PC-9 (cell line): ENCODE measurements around the gene CACHD1. TPM values are rescaled to one million over a fixed set of nuclear protein-coding genes. Genes with fewer than 3 reads are reported as not detected.

Source experiments
- BruUV-seq: library from RNA; stranded (reverse); fragments of 400-500 nt; replicated peaks from 2 replicates; lab custom pipeline; 2021; lab: Mats Ljungman, UMichigan
- CTCF ChIA-PET: fragments of 300-600 bp; sonication (Branson Sonifier 250); formaldehyde crosslinking; loops from one replicate; lab custom pipeline; 2022; ENCODE audit warnings: antibody characterized with exemption; lab: Charles Lee
- POLR2A ChIA-PET: fragments of 300-600 bp; sonication (Branson Sonifier 250); formaldehyde crosslinking; loops from one replicate; lab custom pipeline; 2022; ENCODE audit warnings: antibody characterized with exemption; ENCODE audit not compliant: unreplicated experiment; lab: Charles Lee
- DNase-seq, 2 experiments: peaks; one replicate each; pipeline versions ENCODE4 v3.0.0 to v3.0.0-alpha.2; 2015 to 2022; ENCODE audit warnings: mixed read lengths in 1 of 2
- H2AFZ ChIP-seq: fragments of 200-600 bp; sonication (generic); 2 replicates; pipeline ENCODE4 v1.8.1; 2017; ENCODE audit warnings: antibody characterized with exemption
- H3F3A ChIP-seq: fragments of 200-600 bp; sonication (generic); 2 replicates; pipeline ENCODE4 v1.8.1; 2017; ENCODE audit warnings: antibody characterized with exemption, mild to moderate bottlenecking, low read depth; ENCODE audit not compliant: insufficient read depth
- H3K27ac ChIP-seq: fragments of 200-600 bp; sonication (generic); 2 replicates; pipeline ENCODE4 v1.6.1; 2016; ENCODE audit warnings: mixed run types
- H3K27me3 ChIP-seq: fragments of 200-600 bp; sonication (generic); 2 replicates; pipeline ENCODE4 v1.6.1; 2016; ENCODE audit warnings: low read depth, mixed run types; ENCODE audit not compliant: insufficient read depth
- H3K36me3 ChIP-seq: fragments of 200-600 bp; sonication (generic); 2 replicates; pipeline ENCODE4 v1.6.1; 2016; ENCODE audit warnings: low read depth, mixed run types
- H3K4me1 ChIP-seq: fragments of 200-600 bp; sonication (generic); replicated peaks from 2 replicates; pipeline ENCODE4 v1.6.1; 2016; ENCODE audit warnings: mixed run types; ENCODE audit not compliant: insufficient read depth
- H3K4me2 ChIP-seq: fragments of 200-600 bp; sonication (generic); 2 replicates; pipeline ENCODE4 v1.6.1; 2017; ENCODE audit warnings: mixed run types
- H3K4me3 ChIP-seq: fragments of 200-600 bp; sonication (generic); 2 replicates; pipeline ENCODE4 v1.6.1; 2016; ENCODE audit warnings: mixed run types
- H3K79me2 ChIP-seq: fragments of 200-600 bp; sonication (generic); 2 replicates; pipeline ENCODE4 v1.6.1; 2017; ENCODE audit warnings: low read depth, mixed run types
- H3K9me2 ChIP-seq: fragments of 200-600 bp; sonication (generic); 2 replicates; pipeline ENCODE4 v1.8.1; 2017; ENCODE audit warnings: mild to moderate bottlenecking; ENCODE audit not compliant: insufficient read depth
- H3K9me3 ChIP-seq: fragments of 200-600 bp; sonication (generic); 2 replicates; pipeline ENCODE4 v1.8.1; 2016; ENCODE audit warnings: low read depth; ENCODE audit not compliant: insufficient read depth
- H4K20me1 ChIP-seq: fragments of 200-600 bp; sonication (generic); 2 replicates; pipeline ENCODE4 v1.8.1; 2017; ENCODE audit not compliant: insufficient read depth
- EZH2 ChIP-seq: fragments of 200-600 bp; sonication (generic); IDR thresholded peaks from 2 replicates; pipeline ENCODE4 v1.8.0; 2017; ENCODE audit warnings: antibody characterized with exemption, low read depth
- intact Hi-C: fragments of 100-400 bp; cut with micrococcal nuclease; formaldehyde crosslinking; loops from one replicate; pipeline ENCODE4 v1.10.0; 2022; ENCODE audit not compliant: unreplicated experiment
- total RNA-seq: library from RNA; stranded (reverse); gene quantifications from 2 replicates; pipeline ENCODE4 v1.2.3, GENCODE V29; 2021
- TF ChIP-seq, protein P1 (sequence below): fragments of 200-600 bp; sonication (generic); conservative IDR thresholded peaks from 2 replicates; pipeline ENCODE4 v1.6.1; 2017; ENCODE audit warnings: mixed run types, antibody characterized with exemption, mild to moderate bottlenecking, moderate library complexity

The CACHD1 gene
- total RNA-seq, 1 experiment from 2014 or later: 3.1 TPM

DNA sequence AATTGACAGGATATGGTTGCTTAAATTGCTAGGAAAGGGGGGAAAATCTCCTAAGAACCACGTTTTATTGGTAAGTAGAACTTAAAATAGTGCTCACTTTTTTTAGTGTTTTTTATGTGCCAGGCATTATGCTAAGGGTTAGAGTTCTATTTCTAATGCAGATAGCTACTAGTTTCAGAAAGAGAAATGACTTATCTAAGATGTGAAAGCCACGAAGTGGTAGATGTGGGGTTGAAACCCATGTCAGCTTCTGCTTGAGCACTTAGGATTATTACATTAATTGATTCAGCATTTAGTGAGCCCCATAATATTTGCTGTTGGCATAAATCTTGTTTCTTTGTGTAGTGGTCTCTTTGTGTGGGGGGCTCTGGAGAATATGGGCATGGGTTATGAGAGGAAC is 24.7 kb downstream of the CACHD1 start:
- intact Hi-C loops: no loop called here
- CTCF ChIA-PET: no interaction called here
- no TSS peak for BruUV-seq

DNA sequence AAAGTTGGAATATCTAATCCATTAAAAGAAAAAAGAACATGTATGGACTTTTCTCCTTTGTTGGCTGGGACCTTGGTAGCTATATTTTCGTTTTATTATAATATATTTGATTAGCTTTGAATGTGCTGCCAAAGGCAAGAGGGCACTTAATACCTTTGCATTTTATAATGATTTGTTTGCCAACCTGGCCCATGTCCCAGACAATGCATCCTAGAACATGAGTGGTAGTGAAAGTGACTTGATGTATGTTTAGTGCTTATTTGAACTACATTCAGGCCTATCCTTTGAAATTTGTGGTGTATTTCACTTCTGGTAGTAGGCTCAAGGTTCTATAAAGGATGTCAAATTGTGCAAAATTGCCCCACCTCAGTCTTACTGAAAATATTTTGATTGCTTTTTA is 25.9 kb downstream of the CACHD1 start:
- H3K27me3 ChIP-seq: no peaks in the 10 kb centered on the region
- TF ChIP-seq EZH2: no peak
- TF ChIP-seq, protein P1, sequence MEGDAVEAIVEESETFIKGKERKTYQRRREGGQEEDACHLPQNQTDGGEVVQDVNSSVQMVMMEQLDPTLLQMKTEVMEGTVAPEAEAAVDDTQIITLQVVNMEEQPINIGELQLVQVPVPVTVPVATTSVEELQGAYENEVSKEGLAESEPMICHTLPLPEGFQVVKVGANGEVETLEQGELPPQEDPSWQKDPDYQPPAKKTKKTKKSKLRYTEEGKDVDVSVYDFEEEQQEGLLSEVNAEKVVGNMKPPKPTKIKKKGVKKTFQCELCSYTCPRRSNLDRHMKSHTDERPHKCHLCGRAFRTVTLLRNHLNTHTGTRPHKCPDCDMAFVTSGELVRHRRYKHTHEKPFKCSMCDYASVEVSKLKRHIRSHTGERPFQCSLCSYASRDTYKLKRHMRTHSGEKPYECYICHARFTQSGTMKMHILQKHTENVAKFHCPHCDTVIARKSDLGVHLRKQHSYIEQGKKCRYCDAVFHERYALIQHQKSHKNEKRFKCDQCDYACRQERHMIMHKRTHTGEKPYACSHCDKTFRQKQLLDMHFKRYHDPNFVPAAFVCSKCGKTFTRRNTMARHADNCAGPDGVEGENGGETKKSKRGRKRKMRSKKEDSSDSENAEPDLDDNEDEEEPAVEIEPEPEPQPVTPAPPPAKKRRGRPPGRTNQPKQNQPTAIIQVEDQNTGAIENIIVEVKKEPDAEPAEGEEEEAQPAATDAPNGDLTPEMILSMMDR: no peak
- ChIA-PET CTCF (interaction anchor here (1.0 to 1.1 kb wide), 2 partner anchors 10 to 93 kb away, joined by 3 to 4 read pairs; no protein-coding TSS in a partner anchor), POLR2A (no interaction called here)
- H3K4me3 ChIP-seq: no peak overlapping the region
- intact Hi-C loops: no loop called here
- no peaks in the 10 kb centered on the region for H3K36me3 ChIP-seq
- DNase-seq: no peak
- no peaks in the 10 kb centered on the region for H3K9me3 ChIP-seq
- no peak overlapping the region for H3K27ac ChIP-seq
- H3K4me1 ChIP-seq: no peaks in the 10 kb centered on the region
- no TSS peak for BruUV-seq
- no peaks in the 10 kb centered on the region for H4K20me1 ChIP-seq
- H3K4me2 ChIP-seq: no peak overlapping the region
- no peaks in the 10 kb centered on the region for H3K79me2 ChIP-seq
- H3K9me2 ChIP-seq: no peaks in the 10 kb centered on the region
- H2AFZ ChIP-seq: no peak overlapping the region
- H3F3A ChIP-seq: no peaks in the 10 kb centered on the region

More for the DNA sequence above, 24.7 kb downstream of the CACHD1 start:
- H2AFZ ChIP-seq: no peak overlapping the region
- no peak overlapping the region for H3K4me2 ChIP-seq
- no peak overlapping the region for H3K4me3 ChIP-seq
- no peaks in the 10 kb centered on the region for H3K9me3 ChIP-seq
- TF ChIP-seq, protein P1: no peak
- TF ChIP-seq EZH2: no peak
- H3K36me3 ChIP-seq: no peaks in the 10 kb centered on the region
- no peaks in the 10 kb centered on the region for H4K20me1 ChIP-seq
- no peaks in the 10 kb centered on the region for H3K27me3 ChIP-seq
- POLR2A ChIA-PET: interaction anchor here (0.5 kb wide), 1 partner anchor 23 kb away, joined by 4 read pairs; no protein-coding TSS in a partner anchor
- no peaks in the 10 kb centered on the region for H3K9me2 ChIP-seq
- no peaks in the 10 kb centered on the region for H3F3A ChIP-seq
- H3K79me2 ChIP-seq: no peaks in the 10 kb centered on the region
- DNase-seq: no peak
- no peaks in the 10 kb centered on the region for H3K4me1 ChIP-seq
- H3K27ac ChIP-seq: no peak overlapping the region

DNA sequence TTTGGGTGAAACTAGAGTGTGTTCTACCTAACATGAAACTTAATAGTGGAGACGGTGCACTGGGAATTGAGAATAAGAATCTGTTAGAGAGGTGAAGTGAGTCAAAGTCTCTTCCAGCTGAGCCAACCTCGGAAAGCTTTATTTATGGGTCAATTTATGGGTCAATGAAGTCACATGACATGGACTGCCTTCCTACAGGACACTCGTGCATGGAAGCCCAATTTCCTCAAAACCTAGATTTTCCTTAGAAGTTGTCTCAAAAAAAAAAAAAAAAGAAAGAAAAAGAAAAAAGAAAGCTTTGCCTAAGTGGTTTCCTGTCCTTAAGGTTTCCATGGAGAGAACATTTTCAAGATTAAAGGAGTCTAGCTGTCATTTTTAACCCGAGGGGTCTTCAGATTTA is 26.7 kb downstream of the CACHD1 start:
- Histone ChIP-seq H3K36me3 (no peaks in the 10 kb centered on the region), H3K4me1 (no peaks in the 10 kb centered on the region), H4K20me1 (no peaks in the 10 kb centered on the region), H3K4me2 (no peak overlapping the region), H2AFZ (no peak overlapping the region), H3K4me3 (no peak overlapping the region), H3K79me2 (no peaks in the 10 kb centered on the region), H3K27ac (no peak overlapping the region), H3F3A (no peaks in the 10 kb centered on the region), H3K9me2 (no peaks in the 10 kb centered on the region), H3K27me3 (no peaks in the 10 kb centered on the region), H3K9me3 (no peaks in the 10 kb centered on the region)
- no peak for DNase-seq
- intact Hi-C loops: no loop called here
- ChIA-PET CTCF (interaction anchor here (0.6 to 1.1 kb wide), 2 partner anchors 92 to 301 kb away, joined by 3 read pairs; no protein-coding TSS in a partner anchor), POLR2A (no interaction called here)
- BruUV-seq: no TSS peak
- TF ChIP-seq, protein P1: no peak
- TF ChIP-seq EZH2: no peak
